Measurements from ENCODE around the gene CFAP97D1.

CFAP97D1 gene

GRCh38 chr17:43774304-43775250, 5.7 kb upstream of the CFAP97D1 start (continued):
- TF ChIP-seq ZSCAN30 (tag by site-specific recombination; IDR thresholded peaks at IDR 0.05), result no peak
- no peak for TF ChIP-seq IKZF3 (tag by site-specific recombination; IDR thresholded peaks at IDR 0.05)
- no peak for TF ChIP-seq ZNF654 (tag by site-specific recombination; IDR thresholded peaks at IDR 0.05; ENCODE audit: low read depth)
- no peak for TF ChIP-seq ZNF324 (tag by site-specific recombination; IDR thresholded peaks at IDR 0.05)
- TF ChIP-seq ZNF704 (tag by site-specific recombination; IDR thresholded peaks at IDR 0.05), result no peak
- no peak for TF ChIP-seq TCF7L2 (IDR thresholded peaks at IDR 0.05; ENCODE audit: borderline replicate concordance, low read depth, low read length)
- no peak for TF ChIP-seq GFI1B (tag by site-specific recombination; IDR thresholded peaks at IDR 0.05)

- Histone ChIP-seq H3K4me3 (ENCODE audit: low read depth, low read length) (peak within 1 kb of the TSS; percentile 85), H3K36me3 (ENCODE audit: control insufficient read depth in 2 of 2, insufficient read depth in 1 of 2, low read length in 2 of 2) (peaks cover 16 to 32% of the 10 kb centered on the region in 2 experiments; a peak in 2 of 3 replicates), H3K9me3 (ENCODE audit: control insufficient read depth, insufficient read depth, low read depth, low read length) (no peaks in the 10 kb centered on the region), H3K4me1 (ENCODE audit: control insufficient read depth, insufficient read depth, low read length) (no peaks in the 10 kb centered on the region), H3K27ac (ENCODE audit: extremely low read depth, low read depth, low read length) (peak within 1 kb of the TSS; percentile 93)
- ChIA-PET POLR2A (interaction anchor here (0.9 to 1.6 kb wide), 7 partner anchors 9 to 78 kb away, joined by 3 to 9 read pairs (median 5); partner anchors contain the start of gene CD300LG), CTCF (interaction anchor here (0.6 to 4.7 kb wide), 4 partner anchors 12 to 385 kb away, joined by 3 to 51 read pairs (median 3); no protein-coding TSS in a partner anchor)
- TF ChIP-seq KLF9 (tag by site-specific recombination; IDR thresholded peaks at IDR 0.05; ENCODE audit: low read depth) (peak; percentile 87), ATF2 (tag by site-specific recombination; IDR thresholded peaks at IDR 0.05; ENCODE audit: low read depth) (peak; percentile 92), ZIC2 (tag by site-specific recombination; IDR thresholded peaks at IDR 0.05) (peak; percentile 44), ZBTB20 (tag by site-specific recombination; IDR thresholded peaks at IDR 0.05) (peak; percentile 77), ZNF561 (tag by site-specific recombination; IDR thresholded peaks at IDR 0.05; ENCODE audit: borderline replicate concordance) (peak; percentile 79; the same call in 1 of the 2 replicates), GLIS1 (tag by site-specific recombination; IDR thresholded peaks at IDR 0.05) (peak; percentile 50; the same call in 1 of the 2 replicates), PRDM10 (tag by site-specific recombination; IDR thresholded peaks at IDR 0.05) (peak; percentile 79), FEZF1 (tag by site-specific recombination; IDR thresholded peaks at IDR 0.05) (peak; percentile 76), KLF7 (tag by site-specific recombination; IDR thresholded peaks at IDR 0.05; ENCODE audit: borderline replicate concordance) (0 out of 2 replicates have a peak, but pooled peaks have one; percentile 14), ZNF560 (tag by site-specific recombination; IDR thresholded peaks at IDR 0.05; ENCODE audit: borderline replicate concordance) (no peak), ZFHX2 (tag by site-specific recombination; conservative IDR thresholded peaks at IDR 0.05) (peak; percentile 61; the same call in 1 of the 2 replicates), ZNF239 (tag by site-specific recombination; IDR thresholded peaks at IDR 0.05) (no peak), ZNF785 (tag by site-specific recombination; IDR thresholded peaks at IDR 0.05) (0 out of 2 replicates have a peak, but pooled peaks have one; percentile 15), SCRT2 (tag by site-specific recombination; IDR thresholded peaks at IDR 0.05) (peak; percentile 94), HIC1 (tag by site-specific recombination; IDR thresholded peaks at IDR 0.05) (peak; percentile 94), ZBTB8A (tag by site-specific recombination; IDR thresholded peaks at IDR 0.05) (peak; percentile 75)
Measured at GRCh38 chr17:43778337-43779144, 1.7 kb upstream of the CFAP97D1 start, which contains the start of gene DUSP3. Gene DUSP3, minus strand, starts transcription at chr17:43778977. Its CDS starts 53 bp downstream, at chr17:43778924.

Data from HEK293 (cell line).